ENCODE data around the gene OMP. TPM values are rescaled to one million over a fixed set of nuclear protein-coding genes. Genes with fewer than 3 reads are reported as not detected.

OMP gene
- total RNA-seq, 1 experiment from 2014 or later = 1.4 TPM

- no peaks in the 10 kb centered on the region for H3K27me3 ChIP-seq (ENCODE audit: insufficient read depth, low read depth)
- CTCF ChIA-PET = no interaction called here
- no peaks in the 10 kb centered on the region for H4K20me1 ChIP-seq (ENCODE audit: insufficient read depth)
- no peak overlapping the region for H3K4me2 ChIP-seq
- no peak overlapping the region for H3K4me3 ChIP-seq
- no peak overlapping the region for H2AFZ ChIP-seq
- no peaks in the 10 kb centered on the region for H3K79me2 ChIP-seq (ENCODE audit: low read depth)
- no peaks in the 10 kb centered on the region for H3K36me3 ChIP-seq (ENCODE audit: low read depth)
- H3K9me2 ChIP-seq (ENCODE audit: insufficient read depth) = no peaks in the 10 kb centered on the region
- BruUV-seq (replicated peaks) = no TSS peak
- H3F3A ChIP-seq (ENCODE audit: insufficient read depth, low read depth) = no peaks in the 10 kb centered on the region
- no peak overlapping the region for H3K27ac ChIP-seq
- intact Hi-C loops (cut with micrococcal nuclease; ENCODE audit: unreplicated experiment) = no loop called here
- POLR2A ChIA-PET (ENCODE audit: unreplicated experiment) = no interaction called here
- H3K9me3 ChIP-seq (ENCODE audit: insufficient read depth, low read depth) = no peaks in the 10 kb centered on the region
- H3K4me1 ChIP-seq (replicated peaks; ENCODE audit: insufficient read depth) = peaks cover 26% of the 10 kb centered on the region
- TF ChIP-seq CTCF (conservative IDR thresholded peaks at IDR 0.05) (no peak), EZH2 (IDR thresholded peaks at IDR 0.05; ENCODE audit: low read depth) (no peak)
- no peak for DNase-seq
These were observed 2.1 kb downstream of the OMP start for GRCh38 chr11:77104727-77105126.

GRCh38 chr11:77106321-77106720, 3.7 kb downstream of the OMP start:
- intact Hi-C loops (cut with micrococcal nuclease; ENCODE audit: unreplicated experiment) = no loop called here
- POLR2A ChIA-PET (ENCODE audit: unreplicated experiment) = interaction anchor here (0.6 kb wide), 1 partner anchor 385 kb away, joined by 10 read pairs; no protein-coding TSS in a partner anchor
- Histone ChIP-seq H3K79me2 (ENCODE audit: low read depth) (no peaks in the 10 kb centered on the region), H3K36me3 (ENCODE audit: low read depth) (no peaks in the 10 kb centered on the region), H3K9me2 (ENCODE audit: insufficient read depth) (no peaks in the 10 kb centered on the region), H3K4me1 (replicated peaks; ENCODE audit: insufficient read depth) (peaks cover 26% of the 10 kb centered on the region), H3K27ac (no peak overlapping the region), H2AFZ (no peak overlapping the region), H3K4me3 (no peak overlapping the region), H3K9me3 (ENCODE audit: insufficient read depth, low read depth) (no peaks in the 10 kb centered on the region), H3K27me3 (ENCODE audit: insufficient read depth, low read depth) (no peaks in the 10 kb centered on the region), H4K20me1 (ENCODE audit: insufficient read depth) (no peaks in the 10 kb centered on the region), H3F3A (ENCODE audit: insufficient read depth, low read depth) (no peaks in the 10 kb centered on the region), H3K4me2 (0 out of 2 replicates have a peak overlapping the region, but pooled peaks have one; percentile 14)
- no TSS peak for BruUV-seq (replicated peaks)
- TF ChIP-seq CTCF (conservative IDR thresholded peaks at IDR 0.05) (no peak), EZH2 (IDR thresholded peaks at IDR 0.05; ENCODE audit: low read depth) (no peak)
- DNase-seq = peak; percentile 35 to 49
- CTCF ChIA-PET = interaction anchor here (0.6 to 1.9 kb wide), 5 partner anchors 15 to 442 kb away, joined by 3 to 8 read pairs (median 3); no protein-coding TSS in a partner anchor

GRCh38 chr11:77106759-77107158, 4.1 kb downstream of the OMP start:
- H3K4me1 ChIP-seq (replicated peaks; ENCODE audit: insufficient read depth) = peaks cover 26% of the 10 kb centered on the region

More at GRCh38 chr11:77106759-77107158, 4.1 kb downstream of the OMP start:
- POLR2A ChIA-PET (ENCODE audit: unreplicated experiment) = no interaction called here
- Histone ChIP-seq H3K9me2 (ENCODE audit: insufficient read depth) (no peaks in the 10 kb centered on the region), H3K36me3 (ENCODE audit: low read depth) (no peaks in the 10 kb centered on the region), H2AFZ (no peak overlapping the region), H3F3A (ENCODE audit: insufficient read depth, low read depth) (no peaks in the 10 kb centered on the region), H3K79me2 (ENCODE audit: low read depth) (no peaks in the 10 kb centered on the region), H3K27ac (no peak overlapping the region), H3K9me3 (ENCODE audit: insufficient read depth, low read depth) (no peaks in the 10 kb centered on the region), H4K20me1 (ENCODE audit: insufficient read depth) (no peaks in the 10 kb centered on the region), H3K4me2 (0 out of 2 replicates have a peak overlapping the region, but pooled peaks have one; percentile 14), H3K4me3 (no peak overlapping the region), H3K27me3 (ENCODE audit: insufficient read depth, low read depth) (no peaks in the 10 kb centered on the region)
- CTCF ChIA-PET = interaction anchor here (0.6 to 1.9 kb wide), 4 partner anchors 15 to 442 kb away, joined by 3 to 8 read pairs (median 5); no protein-coding TSS in a partner anchor
- DNase-seq = no peak
- no TSS peak for BruUV-seq (replicated peaks)
- intact Hi-C loops (cut with micrococcal nuclease; ENCODE audit: unreplicated experiment) = no loop called here
- TF ChIP-seq EZH2 (IDR thresholded peaks at IDR 0.05; ENCODE audit: low read depth) = no peak
- TF ChIP-seq CTCF (conservative IDR thresholded peaks at IDR 0.05) = no peak

Data from PC-9 (cell line).